T-helper 9 cell (primary cell): ENCODE data around the gene TCF4.

Experiments used
- DNase-seq: peaks from one replicate; pipeline ENCODE4 v3.0.0-alpha.2; 2020

The TCF4 gene

DNA sequence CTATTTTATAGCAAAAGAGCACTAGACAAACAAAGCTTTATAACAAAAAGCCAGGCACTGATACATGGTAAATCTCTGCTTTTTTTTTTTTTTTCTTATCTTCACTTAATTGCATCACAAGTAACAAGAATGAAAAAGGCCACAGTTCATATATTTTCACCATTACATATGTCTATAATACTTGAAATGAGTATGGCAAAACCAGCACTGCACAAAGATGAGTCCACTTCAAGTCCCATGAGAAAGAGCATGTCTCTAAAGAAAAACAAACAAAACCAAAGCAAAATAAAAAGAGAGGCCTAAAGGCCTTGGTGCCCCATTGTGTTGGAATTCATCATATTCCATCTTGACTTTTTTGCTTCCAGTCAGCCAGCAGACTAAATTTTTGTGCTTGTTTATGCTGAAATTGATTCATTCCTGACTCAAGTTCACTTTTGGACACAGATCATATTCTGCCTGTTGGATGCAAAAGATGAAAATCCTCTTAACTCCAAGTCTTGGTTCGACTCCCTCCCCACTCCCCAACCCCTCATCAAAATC, 363.8 kb downstream of the TCF4 start:
- no peak for DNase-seq

DNA sequence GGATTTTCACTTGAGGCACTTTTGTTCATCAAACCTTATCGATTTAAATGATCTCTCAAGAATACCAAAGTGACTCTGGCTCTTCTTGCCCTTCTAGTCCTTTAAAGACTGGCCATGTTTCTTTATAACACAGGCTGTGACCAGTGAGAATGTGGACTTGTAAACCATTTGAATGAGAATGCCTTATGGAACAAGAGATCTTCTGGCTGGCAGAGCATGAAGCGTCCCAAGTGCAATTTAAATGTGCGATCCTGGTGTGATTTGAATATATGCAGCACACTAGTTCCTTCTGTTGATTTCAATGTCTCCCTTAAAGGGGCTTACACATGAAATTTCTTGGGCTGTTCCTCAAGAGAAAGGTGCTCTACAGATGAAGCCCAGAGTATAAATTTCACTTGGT, 366.4 kb downstream of the TCF4 start:
- DNase-seq = no peak

DNA sequence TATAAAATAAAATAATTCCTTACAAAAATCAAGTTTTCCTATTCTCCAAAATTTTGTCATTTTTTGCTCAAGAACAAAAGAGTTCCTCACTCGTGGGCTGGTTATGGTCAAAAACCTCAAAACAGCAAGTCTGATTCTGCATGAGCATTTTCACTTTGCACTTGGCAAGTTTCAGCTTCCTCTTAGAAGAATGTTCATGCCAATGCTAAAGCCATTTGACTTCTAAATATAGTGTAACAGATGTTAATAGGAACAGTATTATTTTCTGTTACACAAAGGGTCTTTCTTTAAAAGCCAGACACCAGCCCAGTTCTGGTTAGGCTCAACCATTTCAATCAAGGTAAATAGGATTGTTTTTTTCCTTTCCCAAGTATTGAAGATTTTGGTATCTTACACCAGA, 367.5 kb downstream of the TCF4 start:
- DNase-seq = no peak

DNA sequence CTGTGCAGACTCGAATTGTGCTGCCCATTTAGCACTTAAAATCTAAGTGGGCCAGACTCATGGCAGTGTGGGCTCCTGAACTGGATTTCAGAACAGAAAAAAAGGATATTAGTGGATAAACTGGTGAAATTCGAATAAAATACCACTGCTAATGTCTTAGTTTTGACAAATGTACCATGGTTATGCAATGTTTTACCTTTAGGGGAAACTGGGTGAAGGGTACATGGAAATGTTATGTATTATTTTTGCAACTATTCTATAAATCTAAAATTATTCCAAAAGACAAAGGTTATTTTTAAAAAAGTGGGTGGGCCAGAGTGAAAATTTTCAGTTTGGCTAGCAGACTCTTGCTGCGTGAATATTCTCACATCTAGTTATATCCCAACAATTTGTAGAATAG, 368.2 kb downstream of the TCF4 start:
- no peak for DNase-seq

DNA sequence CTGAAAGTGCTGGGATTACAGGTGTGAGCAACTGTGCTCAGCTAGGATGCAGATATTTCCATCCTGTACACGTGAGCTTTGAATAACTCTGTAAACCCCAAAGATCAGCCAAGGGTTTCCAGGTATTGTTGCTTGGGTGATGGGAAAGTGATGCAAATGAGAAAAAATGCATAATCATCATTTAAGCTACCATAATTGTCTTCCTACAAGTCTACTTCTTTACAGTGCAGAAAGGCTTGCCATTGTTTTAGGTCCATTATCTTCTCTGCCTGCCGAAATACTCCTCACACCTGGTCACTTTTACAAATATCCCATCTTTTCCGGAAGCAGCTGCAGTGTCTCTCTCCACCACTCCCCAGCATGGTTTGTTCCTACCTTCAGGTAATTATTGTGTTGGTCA, 368.9 kb downstream of the TCF4 start:
- no peak for DNase-seq

DNA sequence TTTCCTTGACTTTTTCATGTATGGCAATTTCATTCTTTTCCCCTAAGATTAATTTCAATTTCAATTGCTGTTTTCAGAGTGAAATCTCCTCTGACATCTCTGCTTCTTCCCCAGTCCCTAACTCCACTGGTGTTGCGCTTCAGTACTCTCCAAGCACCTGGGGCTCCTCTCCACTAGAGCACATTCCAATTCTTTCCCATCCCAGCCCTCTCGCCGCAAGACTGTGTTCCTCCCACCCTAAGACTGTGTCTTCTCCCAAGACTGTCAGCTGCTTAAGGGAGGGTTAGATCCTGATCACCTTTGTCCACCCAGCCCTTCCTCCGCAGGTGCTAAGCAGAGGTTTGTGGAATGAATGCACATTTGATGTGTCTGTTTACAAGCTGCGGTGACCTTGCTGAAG, 373.0 kb downstream of the TCF4 start:
- no peak for DNase-seq

DNA sequence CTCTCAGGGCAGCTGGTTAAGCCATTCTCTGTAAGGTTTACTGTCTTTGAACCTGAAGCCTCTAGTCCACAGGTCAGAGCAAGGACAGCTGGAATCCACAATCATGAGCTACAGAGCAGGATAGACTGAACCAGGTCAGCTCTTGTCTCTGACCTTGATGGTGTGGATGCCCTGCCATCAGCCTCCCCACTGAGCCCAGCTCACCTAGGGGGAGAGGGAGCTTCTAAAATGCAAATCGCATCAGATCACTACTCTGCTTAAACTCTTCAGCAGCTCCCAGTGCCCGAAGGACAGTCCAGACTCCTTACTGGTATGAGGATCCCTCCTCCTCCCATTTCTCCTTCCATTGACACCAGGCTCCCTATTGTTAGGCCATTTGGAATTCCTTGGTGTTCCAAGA, 373.5 kb downstream of the TCF4 start:
- DNase-seq = no peak

DNA sequence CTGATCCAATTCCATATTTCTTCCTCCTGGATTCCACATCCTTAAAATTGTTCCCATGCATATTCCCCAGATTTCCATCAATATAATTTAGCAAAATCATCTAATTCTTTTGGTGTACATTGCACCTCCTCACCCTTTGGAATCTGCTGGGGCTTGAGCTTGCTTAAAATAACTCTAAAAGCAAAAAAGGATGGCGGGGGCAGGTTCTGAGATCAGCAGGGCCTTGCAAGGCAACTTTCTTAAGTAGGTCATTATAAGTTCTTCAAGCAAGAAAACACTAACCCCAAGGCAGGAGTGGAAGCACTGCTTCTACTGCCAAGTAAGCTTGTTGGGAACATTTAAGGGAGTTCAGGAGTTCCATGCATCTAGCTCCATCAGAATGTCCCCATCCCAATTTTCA, 374.4 kb downstream of the TCF4 start:
- DNase-seq = no peak

DNA sequence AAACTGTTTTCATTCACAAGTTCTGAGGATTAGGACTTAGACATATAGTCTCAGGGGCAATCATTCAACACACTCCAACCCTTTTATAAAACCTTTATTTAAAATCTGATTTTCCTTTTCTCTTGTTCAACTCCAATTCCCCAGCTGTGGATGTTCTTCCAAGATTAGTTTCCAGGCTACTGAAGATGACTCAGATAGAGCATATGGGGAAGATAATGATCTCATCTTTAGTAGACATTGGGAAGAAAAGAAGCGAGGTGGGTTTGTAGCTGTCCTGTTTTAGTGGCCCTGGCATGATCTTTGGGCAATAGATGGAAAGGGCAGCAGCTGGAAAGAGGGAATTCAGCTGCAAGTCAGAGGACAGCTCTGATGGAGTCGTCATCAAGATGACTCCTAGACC, 381.1 kb downstream of the TCF4 start:
- no peak for DNase-seq

DNA sequence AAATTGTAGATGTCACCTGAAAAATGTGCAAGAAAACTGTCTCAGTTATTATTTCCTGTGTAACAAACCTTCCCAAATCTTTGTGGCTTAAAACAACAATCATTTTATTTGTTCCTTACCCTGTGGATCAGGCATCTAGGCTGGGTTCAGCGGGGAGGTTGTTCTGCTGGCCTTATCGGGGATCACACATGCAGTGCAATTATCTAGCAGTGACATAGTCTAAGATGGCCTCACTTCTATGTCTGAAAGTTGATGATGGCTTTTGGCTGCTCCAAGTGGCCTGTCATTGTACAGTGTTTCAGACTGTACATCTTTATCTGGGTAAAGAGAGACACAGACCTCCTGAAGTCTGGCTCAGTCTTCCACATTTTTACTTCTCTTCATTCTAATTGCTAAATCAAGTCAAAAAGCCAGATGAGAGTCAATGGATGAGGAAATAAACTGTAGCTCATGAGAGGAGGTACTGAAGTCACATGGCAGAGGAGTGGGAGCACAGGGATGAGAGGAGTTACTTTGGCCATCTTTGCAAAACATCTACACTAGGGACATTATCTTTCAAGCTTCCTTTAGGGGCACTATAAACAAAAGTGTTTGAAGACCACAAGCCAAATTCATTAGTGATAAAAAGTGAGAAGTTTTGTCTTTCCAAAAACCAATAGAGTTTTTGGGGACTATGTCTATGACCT, 385.6 kb downstream of the TCF4 start:
- no peak for DNase-seq

DNA sequence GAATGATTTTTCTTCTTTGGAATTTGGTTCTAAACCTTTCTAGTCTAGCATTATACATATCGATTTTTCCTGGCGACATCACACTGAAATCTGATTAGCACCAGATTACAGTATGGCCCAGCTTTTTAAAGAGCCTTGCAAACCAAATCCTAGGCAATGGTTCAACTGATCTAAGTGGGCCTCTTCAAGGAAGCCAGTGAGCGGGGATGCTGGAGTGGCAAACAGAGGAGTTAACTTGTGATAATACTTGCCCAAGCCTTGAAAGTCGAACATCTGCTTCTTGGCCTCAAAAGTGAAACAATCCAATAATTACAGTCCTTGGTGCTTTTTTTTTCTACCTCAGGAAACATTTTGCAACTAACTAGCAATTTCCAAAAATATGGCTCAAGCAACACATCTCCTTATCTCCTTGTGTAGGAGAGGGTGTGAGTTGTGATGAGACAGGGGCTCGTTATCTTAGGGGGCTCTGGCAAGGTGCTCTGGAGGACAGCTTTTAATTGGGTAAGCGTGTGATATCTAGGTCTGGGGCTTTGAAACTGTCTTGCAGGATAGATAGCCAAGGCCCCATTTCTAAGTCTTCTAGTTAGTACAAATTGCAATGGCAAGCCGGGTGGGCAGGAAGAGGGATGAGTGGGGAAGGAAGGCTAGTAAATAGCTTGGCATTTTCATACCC, 388.6 kb downstream of the TCF4 start:
- no peak for DNase-seq

DNA sequence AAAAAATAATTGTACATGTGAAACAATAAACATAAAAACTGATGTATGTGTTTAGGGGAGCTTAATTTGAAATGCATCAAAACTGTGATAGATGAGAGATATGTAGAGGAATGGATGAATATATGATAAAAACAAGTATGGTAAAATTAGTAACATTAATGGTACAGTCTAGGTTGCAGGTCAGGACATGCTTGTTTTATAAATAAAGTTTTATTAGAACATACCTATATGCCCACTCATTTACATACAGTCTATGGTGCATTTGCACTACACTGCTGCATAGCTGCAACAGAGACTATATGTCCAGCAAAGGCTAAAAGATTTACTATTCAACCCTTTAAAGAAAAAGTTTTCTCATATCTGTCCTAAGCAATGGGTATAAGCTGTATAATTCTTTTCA, 392.1 kb downstream of the TCF4 start:
- no peak for DNase-seq

DNA sequence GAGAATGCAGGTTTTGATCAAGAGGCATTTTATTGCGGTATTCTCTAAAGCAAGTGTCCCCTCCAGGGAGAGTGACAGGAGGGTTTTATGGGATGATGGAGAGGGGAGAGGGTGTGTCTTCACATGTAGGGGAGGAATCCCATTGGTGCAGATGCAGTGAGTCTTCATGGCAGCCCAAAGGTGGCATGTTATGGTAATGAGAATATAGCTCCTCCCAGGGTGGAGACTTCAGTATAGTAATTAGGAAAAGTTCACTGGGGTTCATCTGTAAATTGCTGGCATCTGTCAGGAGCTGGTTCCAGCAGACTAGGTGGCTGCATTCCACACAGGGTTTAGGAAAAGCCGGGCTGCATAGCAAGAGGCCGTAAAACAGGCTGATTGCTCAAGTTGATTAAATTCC, 398.0 kb downstream of the TCF4 start:
- DNase-seq = no peak

DNA sequence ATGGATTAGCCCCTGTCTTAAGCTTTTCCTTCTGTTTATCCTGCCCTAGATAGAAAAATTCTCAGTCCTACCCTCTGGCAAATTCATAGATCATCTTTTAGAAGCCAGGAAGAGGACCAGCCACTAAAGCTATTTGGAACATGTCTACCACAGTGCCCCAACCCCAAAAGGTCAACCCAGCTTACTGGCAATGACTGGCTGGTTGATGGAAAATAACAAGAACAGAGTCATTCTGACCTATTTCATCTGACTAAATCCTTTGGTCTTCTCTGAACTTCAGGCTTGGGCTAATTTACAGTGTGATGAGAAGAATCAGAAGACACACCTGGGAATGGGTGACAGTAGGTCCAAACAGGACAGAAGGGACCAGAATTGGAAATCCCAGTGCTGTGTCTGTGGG, 401.4 kb downstream of the TCF4 start:
- no peak for DNase-seq

DNA sequence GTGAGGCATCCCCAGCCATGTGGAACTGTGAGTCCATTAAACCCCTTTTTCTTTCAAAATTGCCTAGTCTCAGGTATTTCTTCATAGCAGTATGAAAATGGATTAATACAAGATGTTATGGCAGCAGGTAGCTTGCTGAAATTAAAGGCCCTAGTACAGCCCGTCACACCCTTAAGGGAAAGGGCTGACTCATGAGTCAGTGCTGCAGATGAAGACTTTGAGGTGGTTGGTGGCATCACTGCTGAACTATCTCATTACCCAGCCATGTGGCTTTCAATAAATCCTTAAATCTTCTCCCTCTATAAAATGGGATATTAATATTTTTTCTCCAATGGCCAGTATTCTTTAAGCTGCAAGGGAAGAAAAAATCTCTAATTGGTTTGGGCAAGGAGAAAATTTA, 402.6 kb downstream of the TCF4 start:
- no peak for DNase-seq

DNA sequence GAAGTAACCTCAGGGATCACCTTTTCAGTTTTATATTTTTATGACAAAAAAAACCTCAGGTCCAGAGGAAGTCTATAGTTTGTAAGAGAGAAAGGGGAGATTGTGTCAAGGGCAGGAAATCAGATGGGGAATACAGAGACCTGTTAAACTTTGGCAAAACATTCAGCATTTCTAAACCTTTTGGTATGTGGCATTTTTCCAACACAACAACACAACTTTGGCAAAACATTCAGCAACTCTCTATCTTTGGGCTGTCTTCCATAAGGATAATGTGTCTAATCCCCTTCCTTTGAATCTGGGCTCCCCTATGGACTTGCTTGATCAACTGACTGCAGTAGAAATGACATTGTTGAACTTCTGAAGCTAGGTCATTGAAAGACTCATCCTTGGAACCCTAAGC, 408.2 kb downstream of the TCF4 start:
- DNase-seq = no peak

DNA sequence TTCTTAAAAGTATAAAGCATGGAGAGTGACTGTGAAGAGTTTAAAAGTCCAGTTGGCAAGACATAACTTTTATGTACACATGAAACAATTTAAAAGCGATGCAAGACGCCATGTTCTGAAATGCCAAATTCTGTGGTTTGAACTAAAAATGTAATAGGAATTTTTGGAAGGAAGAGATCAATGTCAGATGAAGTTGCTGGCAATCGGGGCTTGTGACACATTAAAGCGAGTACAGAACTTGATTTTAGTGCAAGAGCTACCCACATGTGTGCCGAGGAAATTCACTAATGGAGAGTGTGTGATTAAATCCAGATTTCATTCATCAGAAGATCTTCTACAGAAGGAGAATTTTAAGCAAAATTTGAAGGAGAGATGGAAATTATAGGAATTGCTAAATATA, 408.6 kb downstream of the TCF4 start:
- DNase-seq = no peak

DNA sequence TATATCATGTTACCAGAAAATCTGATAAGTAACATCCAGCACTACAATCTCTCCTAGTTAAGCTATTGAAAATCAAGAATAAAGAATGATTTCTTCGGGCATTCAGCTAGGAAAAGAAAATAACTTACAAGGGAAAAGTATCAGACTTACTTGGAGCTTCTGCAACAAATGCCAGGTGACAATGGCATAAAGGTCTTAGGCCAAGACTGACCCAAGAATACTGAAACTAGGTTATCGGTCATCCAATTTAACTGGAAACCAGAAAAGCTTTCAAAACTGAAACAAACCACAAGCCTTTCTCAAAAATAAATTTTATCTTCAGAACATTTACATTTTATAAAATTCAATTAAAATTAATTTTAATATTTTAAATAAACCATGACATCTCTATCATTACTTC, 414.7 kb downstream of the TCF4 start:
- DNase-seq = no peak
